ENCODE measurements around the gene GAS6.
A peak's percentile ranks its signal among the peaks of the same experiment; 100 is the strongest.
"Not testable (repeated sequence)": the region's sequence is repeated elsewhere in the genome, so short reads cannot be mapped to it uniquely, and the experiment has no call there.

GAS6 gene

GRCh38 chr13:113863524-113864272, at the start of gene GAS6:
Gene GAS6 (minus strand): TSS chr13:113864076. CDS start chr13:113863920, 156 bp downstream.
- DNase-seq (ENCODE audit: low spot score): no peak

DNA sequence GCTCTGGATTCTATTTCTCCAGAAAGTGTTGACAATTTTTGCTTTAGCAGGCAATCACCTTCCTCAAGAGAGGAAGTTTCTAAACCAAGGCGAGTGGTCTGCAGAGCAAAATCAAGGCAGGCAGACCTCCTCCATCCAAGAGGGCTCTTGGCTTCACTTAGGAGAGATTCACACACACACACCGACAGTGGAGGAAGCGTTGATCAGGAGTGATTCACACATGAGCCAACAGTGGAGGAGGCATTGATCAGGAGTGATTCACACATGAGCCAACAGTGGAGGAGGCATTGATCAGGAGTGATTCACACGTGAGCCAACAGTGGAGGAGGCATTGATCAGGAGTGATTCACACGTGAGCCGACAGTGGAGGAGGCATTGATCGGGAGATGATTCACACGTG, 49.5 kb upstream of the GAS6 start:
- DNase-seq (ENCODE audit: low spot score): not testable (repeated sequence)

DNA sequence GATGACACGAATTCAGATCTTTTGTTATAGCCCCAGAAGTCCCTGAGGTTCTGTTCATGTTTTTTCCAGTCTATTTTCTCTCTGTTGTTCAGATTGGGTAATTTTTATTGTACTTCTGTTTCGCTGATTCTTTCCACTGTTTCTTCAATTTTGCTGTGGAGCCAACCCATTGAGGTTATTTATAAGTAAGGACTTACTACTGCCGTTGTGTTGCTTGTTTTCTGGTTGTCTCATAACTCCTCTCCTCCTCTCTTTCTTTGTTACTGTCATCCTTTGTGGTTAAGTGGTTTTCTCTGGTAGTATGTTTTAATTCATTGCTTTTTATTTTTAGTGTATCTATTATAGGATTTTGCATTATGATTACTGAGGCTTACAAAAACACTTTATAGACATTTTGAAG, 48.7 kb upstream of the GAS6 start:
- no peak for DNase-seq (ENCODE audit: low spot score)

- DNase-seq (ENCODE audit: low spot score): no peak
Observed at GRCh38 chr13:113907635-113908617, 44.0 kb upstream of the GAS6 start.

DNA sequence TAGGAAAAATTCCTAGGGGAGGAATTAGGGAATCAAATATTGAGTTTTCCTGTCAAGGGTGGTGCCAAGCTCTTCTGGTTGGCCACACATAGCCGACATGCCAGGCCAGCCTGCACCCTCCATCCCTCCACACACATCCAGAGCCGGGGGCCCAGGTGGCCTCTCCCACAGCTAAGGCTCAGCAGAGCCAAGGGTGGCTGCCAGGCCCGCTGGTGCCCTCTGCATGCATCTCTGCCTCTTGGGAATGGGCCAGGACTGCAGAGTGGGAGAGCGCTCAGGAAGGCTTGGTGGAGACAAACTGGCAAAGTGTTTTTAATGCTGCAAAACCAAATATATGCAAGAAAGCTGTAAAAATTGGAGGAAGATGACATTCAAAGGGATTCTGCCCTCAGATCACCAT, 42.7 kb upstream of the GAS6 start:
- DNase-seq (ENCODE audit: low spot score): no peak

GRCh38 chr13:113905942-113906341, 42.1 kb upstream of the GAS6 start:
- no peak for DNase-seq (ENCODE audit: low spot score)

DNA sequence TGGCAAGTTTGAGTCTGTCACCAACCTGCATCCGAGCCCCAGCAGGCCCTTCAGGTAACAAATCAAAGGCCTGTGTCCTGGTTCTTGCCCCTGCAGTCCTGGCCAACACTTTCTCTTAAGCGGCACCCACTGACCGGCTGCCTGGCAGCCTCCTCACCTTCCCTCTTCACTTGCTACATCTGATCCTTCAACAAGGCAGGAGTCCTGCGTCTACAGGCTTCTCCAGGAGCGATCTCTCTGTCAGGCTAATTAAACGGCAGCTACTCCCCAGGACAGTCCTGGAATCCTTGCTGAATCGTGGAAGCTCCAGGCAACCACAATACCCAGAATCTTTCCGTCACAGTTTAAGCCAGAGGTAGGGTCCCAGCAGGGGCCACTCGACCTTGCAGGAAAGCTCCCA, 41.1 kb upstream of the GAS6 start:
- DNase-seq (ENCODE audit: low spot score): no peak

GRCh38 chr13:113904411-113904810, 40.5 kb upstream of the GAS6 start:
- peak; percentile 15 for DNase-seq (ENCODE audit: low spot score)

GRCh38 chr13:113903912-113904311, 40.0 kb upstream of the GAS6 start:
- no peak for DNase-seq (ENCODE audit: low spot score)

DNA sequence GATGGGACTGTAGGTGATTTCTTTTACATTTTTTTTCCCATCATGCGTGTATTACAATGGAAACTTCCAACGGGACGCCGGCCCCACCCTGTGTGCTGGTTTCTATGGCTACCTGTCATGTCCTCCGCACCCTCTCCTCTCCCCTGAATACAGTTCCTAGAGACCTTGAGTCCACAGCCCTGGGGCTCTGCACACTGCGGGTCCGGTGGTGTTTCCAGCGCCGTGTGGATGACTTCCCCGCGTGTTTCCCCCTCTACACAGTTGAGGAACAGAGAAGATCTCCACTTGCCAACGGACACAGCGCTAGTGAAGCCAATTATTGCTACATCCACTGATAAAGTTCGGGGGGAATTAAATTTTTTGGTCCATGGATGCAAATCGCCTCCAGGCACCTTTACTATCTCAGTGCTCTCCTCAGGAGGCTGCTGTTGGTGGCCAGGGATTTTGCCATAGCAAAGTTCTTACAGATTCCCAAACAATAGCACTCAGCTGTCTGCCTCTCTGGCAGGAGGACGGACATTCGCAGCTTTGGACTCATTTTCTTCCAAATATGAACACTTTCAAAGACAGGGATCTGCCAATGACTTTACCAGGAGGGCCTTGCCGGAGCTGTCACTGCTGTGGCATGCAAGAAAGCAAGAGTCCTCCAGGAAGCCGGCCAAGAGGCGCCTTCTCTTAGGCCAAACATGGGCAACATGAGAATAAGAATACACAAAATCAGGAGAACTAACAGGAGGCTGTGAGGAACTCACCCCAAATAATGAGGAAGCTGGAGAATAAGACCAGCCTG, 39.3 kb upstream of the GAS6 start:
- no peak for DNase-seq (ENCODE audit: low spot score)

- DNase-seq (ENCODE audit: low spot score): no peak
Observed at GRCh38 chr13:113902481-113902880, 38.6 kb upstream of the GAS6 start.

DNA sequence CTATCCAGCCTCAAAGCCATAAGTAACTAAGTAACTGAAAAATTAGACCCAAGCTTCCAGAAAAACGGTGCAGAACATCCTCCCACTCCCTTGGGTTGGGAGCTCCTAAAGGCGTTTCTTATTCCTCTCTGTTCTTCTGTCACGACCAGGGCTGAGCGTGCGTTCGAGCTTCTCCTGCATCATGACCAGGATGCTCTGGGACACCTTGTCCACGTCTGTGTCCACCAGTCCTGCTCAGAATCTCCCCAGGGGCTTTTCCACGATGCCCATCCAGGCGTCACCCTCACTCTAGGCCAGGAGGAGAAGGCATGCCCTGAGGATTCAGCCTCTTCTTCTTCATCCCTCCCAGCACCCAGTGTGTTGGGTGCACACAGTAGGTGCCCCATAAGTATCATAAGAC, 37.8 kb upstream of the GAS6 start:
- no peak for DNase-seq (ENCODE audit: low spot score)

DNA sequence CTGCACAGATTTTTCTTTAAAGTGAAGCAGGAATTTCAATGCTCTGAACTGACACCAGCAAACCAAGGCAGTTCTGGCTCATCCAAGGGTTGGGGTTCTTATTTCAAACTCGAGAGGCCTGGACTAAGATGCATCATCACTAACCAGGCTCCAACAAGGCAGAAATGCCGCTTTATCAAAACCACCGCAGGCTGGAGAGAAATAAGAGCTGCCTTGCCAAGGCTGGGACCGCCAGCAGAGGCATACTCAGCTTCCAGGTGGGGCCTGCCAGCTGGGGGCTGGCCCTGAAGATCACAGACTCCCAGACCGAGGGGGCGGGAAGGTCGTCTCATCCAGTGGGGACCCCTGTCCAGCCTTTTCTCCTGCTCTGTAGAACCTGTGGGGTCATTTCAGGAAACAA, 37.4 kb upstream of the GAS6 start:
- DNase-seq (ENCODE audit: low spot score): no peak

GRCh38 chr13:113900646-113901045, 36.8 kb upstream of the GAS6 start:
- no peak for DNase-seq (ENCODE audit: low spot score)

DNA sequence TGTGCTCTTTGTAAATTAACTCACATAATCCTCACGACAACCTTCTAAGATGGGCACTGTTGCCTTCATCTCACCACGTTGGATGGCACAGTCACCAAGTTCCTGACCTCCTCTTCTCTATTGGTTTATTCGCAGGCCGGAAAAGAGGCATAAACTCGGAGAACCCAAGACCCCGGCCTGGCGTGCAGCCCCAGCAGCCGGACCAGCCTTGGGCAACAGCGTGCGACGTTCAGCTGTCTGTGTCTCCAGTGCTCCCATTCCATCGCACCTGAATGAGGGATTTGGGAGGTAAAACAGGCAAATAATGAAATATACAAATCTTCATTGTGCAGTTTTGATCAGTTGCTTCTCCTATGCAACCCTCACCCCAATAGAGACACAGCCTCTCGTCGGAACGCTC, 34.5 kb upstream of the GAS6 start:
- DNase-seq (ENCODE audit: low spot score): no peak

DNA sequence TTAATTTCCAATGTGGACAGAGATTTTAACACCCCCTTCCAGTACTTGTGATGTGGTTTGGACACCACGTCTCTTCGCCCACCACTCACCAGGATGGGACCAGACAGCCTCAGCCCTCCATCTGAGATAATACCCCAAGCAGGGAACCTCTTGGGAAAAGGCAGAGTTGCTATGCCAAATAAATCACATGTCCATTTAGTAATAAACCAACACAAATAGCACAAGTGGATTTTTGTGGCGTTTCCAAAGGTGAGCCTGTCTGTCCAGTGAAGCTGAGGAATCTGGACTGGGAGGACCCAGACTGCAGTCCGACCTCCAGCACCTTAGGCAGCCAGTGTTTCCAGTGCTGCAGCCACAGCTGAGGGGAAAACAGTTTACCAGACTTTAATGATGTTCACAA, 34.1 kb upstream of the GAS6 start:
- DNase-seq (ENCODE audit: low spot score): no peak

GRCh38 chr13:113897161-113897560, 33.3 kb upstream of the GAS6 start:
- no peak for DNase-seq (ENCODE audit: low spot score)

- DNase-seq (ENCODE audit: low spot score): no peak
Observed at GRCh38 chr13:113895436-113895835, 31.6 kb upstream of the GAS6 start.

DNA sequence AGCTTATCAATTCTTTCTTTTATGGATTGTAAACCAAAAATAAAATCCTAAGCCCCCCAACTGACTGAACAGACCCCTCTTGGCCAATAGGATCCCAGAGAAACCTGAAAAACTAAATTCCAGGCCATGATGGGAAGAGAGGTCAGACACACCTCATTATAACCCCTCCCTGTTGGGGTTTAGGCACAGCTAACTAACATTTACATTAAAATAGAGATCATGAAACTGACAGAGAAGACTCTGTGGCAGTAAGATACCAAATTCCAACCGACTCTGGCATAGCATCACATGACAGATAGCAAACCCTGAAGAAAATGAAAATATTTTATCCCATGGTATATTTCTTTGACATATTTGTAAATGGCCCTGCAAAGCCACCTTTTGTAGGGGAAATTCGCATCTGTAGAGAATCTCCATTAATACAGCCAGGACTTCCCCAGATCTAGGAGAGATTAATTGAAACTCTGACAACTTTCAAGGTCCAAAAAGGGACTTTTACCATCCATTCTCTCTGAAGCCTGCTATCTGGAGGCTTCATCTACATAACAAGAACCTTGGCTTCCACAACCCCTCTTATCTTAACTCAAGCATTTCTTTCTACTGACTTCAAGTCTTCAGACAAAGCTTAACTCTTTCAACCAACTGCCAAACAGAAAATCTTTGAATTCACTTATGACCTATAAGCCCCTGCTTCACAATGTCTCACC, 27.1 kb upstream of the GAS6 start:
- DNase-seq (ENCODE audit: low spot score): no peak

- no peak for DNase-seq (ENCODE audit: low spot score)
Observed at GRCh38 chr13:113889467-113889866, 25.6 kb upstream of the GAS6 start.

GRCh38 chr13:113888701-113889330, 24.9 kb upstream of the GAS6 start:
- no peak for DNase-seq (ENCODE audit: low spot score)
